ENCODE measurements around the gene DLGAP1. TPM values are rescaled to one million over a fixed set of nuclear protein-coding genes. Genes with fewer than 3 reads are reported as not detected.

DLGAP1 gene
- total RNA-seq, 6 experiments from 2014 or later = 0.09 to 0.31 (median 0.18) TPM; not detected in 2

DNA sequence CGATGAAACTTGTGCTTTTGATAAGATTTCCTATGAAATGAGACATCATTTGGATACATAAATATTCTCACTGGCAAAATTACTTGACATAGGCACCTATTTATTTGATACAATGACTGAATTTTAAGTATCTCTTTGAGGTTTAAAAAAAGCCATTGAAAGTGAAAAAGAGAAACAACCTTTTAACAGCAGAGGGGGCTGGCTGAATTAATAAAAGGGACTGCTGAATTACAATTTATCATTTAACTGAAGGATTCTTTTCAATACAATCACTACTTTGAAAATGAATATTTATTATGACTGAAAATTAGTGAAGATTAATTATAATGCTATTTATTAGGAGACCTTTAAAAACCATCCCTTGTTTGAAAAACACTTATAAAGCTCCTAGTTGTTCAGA is 335.3 kb downstream of the DLGAP1 start:
- no peak overlapping the region for H3K27ac ChIP-seq
- no peak for TF ChIP-seq POLR2A (IDR thresholded peaks at IDR 0.05)
- TF ChIP-seq, protein P1, sequence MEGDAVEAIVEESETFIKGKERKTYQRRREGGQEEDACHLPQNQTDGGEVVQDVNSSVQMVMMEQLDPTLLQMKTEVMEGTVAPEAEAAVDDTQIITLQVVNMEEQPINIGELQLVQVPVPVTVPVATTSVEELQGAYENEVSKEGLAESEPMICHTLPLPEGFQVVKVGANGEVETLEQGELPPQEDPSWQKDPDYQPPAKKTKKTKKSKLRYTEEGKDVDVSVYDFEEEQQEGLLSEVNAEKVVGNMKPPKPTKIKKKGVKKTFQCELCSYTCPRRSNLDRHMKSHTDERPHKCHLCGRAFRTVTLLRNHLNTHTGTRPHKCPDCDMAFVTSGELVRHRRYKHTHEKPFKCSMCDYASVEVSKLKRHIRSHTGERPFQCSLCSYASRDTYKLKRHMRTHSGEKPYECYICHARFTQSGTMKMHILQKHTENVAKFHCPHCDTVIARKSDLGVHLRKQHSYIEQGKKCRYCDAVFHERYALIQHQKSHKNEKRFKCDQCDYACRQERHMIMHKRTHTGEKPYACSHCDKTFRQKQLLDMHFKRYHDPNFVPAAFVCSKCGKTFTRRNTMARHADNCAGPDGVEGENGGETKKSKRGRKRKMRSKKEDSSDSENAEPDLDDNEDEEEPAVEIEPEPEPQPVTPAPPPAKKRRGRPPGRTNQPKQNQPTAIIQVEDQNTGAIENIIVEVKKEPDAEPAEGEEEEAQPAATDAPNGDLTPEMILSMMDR (IDR thresholded peaks at IDR 0.05) = no peak
- ATAC-seq = no peak
- intact Hi-C loops (cut with DNase I) = no loop called here
- H3K36me3 ChIP-seq = no peaks in the 10 kb centered on the region
- DNase-seq = no peak
- H3K4me3 ChIP-seq = no peak overlapping the region
- H3K4me1 ChIP-seq = no peaks in the 10 kb centered on the region
- H3K9me3 ChIP-seq = no peaks in the 10 kb centered on the region
- H3K27me3 ChIP-seq = no peaks in the 10 kb centered on the region
- WGBS (ENCODE audit: insufficient coverage, low coverage, low lambda C conversion rate, missing lambda C conversion rate) = 52% methylated on average over 1 of the region's 1 CpG

DNA sequence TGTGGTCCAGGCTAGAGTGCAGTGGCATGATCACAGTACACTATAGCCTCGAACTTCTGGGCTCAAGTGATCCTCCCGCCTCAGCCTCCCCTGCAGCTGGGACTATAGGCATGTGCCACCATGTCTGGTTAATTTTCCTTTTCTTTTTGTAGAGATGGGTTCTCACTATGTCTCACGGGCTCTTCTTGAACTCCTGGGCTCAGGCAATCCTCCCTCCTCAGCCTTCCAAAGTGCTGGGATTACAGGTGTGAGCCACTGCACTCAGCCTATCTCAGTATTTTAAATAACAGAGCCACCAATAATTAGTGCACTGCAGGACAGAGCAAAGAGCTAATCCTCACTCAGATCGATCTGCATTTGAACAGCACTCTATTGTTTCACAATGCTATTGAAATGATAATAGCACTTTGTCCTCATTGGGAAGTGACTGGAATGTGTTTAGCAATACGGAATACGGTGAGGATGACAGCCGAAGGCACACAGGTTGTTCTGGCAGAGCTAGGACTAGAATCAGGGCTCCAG is 335.9 kb downstream of the DLGAP1 start:
- DNase-seq = no peak
- Histone ChIP-seq H3K36me3 (no peaks in the 10 kb centered on the region), H3K27me3 (no peaks in the 10 kb centered on the region), H3K27ac (no peak overlapping the region), H3K4me1 (no peaks in the 10 kb centered on the region), H3K9me3 (no peaks in the 10 kb centered on the region), H3K4me3 (no peak overlapping the region)
- TF ChIP-seq, protein P1 (IDR thresholded peaks at IDR 0.05) = no peak
- WGBS (ENCODE audit: insufficient coverage, low coverage, low lambda C conversion rate, missing lambda C conversion rate) = 33% methylated on average over 7 of the region's 7 CpGs
- ATAC-seq = no peak
- intact Hi-C loops (cut with DNase I) = no loop called here

GRCh38 chr18:4108016-4108415 is 347.1 kb downstream of the DLGAP1 start:
- DNase-seq (no peak), ATAC-seq (no peak)
- Histone ChIP-seq H3K36me3 (no peaks in the 10 kb centered on the region), H3K27ac (no peak overlapping the region), H3K27me3 (no peaks in the 10 kb centered on the region), H3K4me3 (no peak overlapping the region), H3K4me1 (no peaks in the 10 kb centered on the region), H3K9me3 (no peaks in the 10 kb centered on the region)
- WGBS (ENCODE audit: insufficient coverage, low coverage, low lambda C conversion rate, missing lambda C conversion rate) = 21% methylated on average over 1 of the region's 1 CpG
- no peak for TF ChIP-seq POLR2A (IDR thresholded peaks at IDR 0.05)
- TF ChIP-seq, protein P1 (IDR thresholded peaks at IDR 0.05) = no peak
- intact Hi-C loops (cut with DNase I) = no loop called here

DNA sequence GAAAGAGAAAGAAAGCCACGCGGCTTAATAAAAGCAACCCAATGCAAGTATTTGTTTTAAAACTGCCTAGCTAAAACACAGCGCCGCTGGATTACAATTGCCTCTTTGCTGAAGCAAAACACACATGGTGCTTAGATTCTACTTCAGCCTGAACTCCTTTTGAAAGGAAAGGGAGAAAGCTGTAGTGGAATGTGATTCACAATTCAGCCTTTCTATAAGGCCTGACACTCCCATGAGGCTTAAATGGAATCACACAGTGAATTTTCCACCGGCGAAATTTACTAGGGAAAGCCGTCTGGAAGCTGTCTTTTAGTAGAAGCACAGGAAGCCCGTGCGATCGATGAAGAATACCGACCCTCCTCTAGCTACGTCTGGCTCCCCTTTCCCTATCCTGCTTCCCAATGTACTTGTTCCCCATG is 348.0 kb downstream of the DLGAP1 start:
- no peak overlapping the region for H3K4me3 ChIP-seq
- DNase-seq (no peak), ATAC-seq (no peak)
- H3K4me1 ChIP-seq = no peaks in the 10 kb centered on the region
- no peak overlapping the region for H3K27ac ChIP-seq
- 58% methylated on average over 11 of the region's 12 CpGs for WGBS (ENCODE audit: insufficient coverage, low coverage, low lambda C conversion rate, missing lambda C conversion rate)
- no peaks in the 10 kb centered on the region for H3K27me3 ChIP-seq
- H3K36me3 ChIP-seq = no peaks in the 10 kb centered on the region
- intact Hi-C loops (cut with DNase I) = no loop called here
- TF ChIP-seq, protein P1 (IDR thresholded peaks at IDR 0.05) = no peak
- no peak for TF ChIP-seq POLR2A (IDR thresholded peaks at IDR 0.05)
- H3K9me3 ChIP-seq = no peaks in the 10 kb centered on the region

Measured in right lobe of liver (tissue), 6 donors.